ENCODE measurements around the gene JKAMP.

JKAMP gene

DNA sequence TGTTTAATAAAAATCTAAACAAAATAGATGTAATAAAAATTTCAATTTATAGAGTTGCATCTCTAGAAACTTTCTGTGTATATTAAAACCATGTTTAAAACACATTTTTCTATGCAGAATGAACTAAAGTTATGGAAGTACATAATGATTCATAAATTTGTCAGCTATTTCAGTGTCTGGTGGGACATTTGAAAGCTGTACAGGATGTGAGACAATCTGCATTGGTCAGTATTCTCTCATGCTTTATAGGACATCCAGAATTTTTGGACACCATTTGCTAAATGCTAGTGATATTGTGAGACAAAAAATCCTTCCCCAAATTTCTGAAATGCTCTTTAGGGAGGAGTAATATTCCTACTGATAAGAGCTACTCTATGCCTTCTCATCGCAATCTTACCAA is 32.5 kb upstream of the JKAMP start:
- H3K79me2 ChIP-seq (ENCODE audit: low read length), result no peaks in the 10 kb centered on the region
- no peak overlapping the region for H2AFZ ChIP-seq (ENCODE audit: low read length)
- no peaks in the 10 kb centered on the region for H3K9me2 ChIP-seq (replicated peaks; ENCODE audit: insufficient read depth, low read length)

DNA sequence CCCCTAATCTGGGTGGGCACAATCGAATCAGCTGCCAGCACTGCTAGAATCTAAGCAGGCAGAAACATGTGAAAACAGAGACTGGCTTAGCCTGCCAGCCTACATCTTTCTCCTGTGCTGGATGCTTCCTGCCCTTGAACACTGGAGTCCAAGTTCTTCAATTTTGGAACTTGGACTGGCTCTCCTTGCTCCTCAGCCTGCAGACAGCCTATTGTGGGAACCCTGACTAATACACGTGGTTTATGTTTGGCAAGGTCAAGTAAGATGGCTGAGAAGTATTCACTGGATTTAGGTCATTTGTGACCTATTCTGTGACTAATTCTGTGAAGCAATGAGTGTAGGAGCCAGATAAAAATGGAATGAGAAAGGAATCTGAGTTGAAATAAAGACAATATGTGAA is 30.2 kb upstream of the JKAMP start:
- H3K36me3 ChIP-seq (replicated peaks; ENCODE audit: insufficient read depth, low read length), result no peaks in the 10 kb centered on the region

More for the DNA sequence above, 32.5 kb upstream of the JKAMP start:
- Histone ChIP-seq H3K4me2 (ENCODE audit: low read depth, low read length) (no peak overlapping the region), H3K4me3 (ENCODE audit: low read length) (no peak overlapping the region), H3K4me1 (ENCODE audit: low read length) (no peaks in the 10 kb centered on the region), H4K20me1 (ENCODE audit: insufficient read depth, low read length) (no peaks in the 10 kb centered on the region), H3K9ac (ENCODE audit: low read length) (no peak overlapping the region), H3K27me3 (replicated peaks; ENCODE audit: insufficient read depth, low read length) (no peaks in the 10 kb centered on the region), H3K36me3 (replicated peaks; ENCODE audit: insufficient read depth, low read length) (no peaks in the 10 kb centered on the region), H3K9me3 (replicated peaks; ENCODE audit: insufficient read depth, low read length) (no peaks in the 10 kb centered on the region), H3F3A (ENCODE audit: insufficient read depth, low read length) (no peaks in the 10 kb centered on the region), H3K27ac (ENCODE audit: low read length) (no peak overlapping the region)
- DNase-seq, result no peak
- TF ChIP-seq EZH2phosphoT487 (IDR thresholded peaks at IDR 0.05; ENCODE audit: low read length), result no peak
- TF ChIP-seq, protein P1, sequence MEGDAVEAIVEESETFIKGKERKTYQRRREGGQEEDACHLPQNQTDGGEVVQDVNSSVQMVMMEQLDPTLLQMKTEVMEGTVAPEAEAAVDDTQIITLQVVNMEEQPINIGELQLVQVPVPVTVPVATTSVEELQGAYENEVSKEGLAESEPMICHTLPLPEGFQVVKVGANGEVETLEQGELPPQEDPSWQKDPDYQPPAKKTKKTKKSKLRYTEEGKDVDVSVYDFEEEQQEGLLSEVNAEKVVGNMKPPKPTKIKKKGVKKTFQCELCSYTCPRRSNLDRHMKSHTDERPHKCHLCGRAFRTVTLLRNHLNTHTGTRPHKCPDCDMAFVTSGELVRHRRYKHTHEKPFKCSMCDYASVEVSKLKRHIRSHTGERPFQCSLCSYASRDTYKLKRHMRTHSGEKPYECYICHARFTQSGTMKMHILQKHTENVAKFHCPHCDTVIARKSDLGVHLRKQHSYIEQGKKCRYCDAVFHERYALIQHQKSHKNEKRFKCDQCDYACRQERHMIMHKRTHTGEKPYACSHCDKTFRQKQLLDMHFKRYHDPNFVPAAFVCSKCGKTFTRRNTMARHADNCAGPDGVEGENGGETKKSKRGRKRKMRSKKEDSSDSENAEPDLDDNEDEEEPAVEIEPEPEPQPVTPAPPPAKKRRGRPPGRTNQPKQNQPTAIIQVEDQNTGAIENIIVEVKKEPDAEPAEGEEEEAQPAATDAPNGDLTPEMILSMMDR (IDR thresholded peaks at IDR 0.05; ENCODE audit: low read length), result no peak
- no peak for TF ChIP-seq EZH2 (optimal IDR thresholded peaks at IDR 0.05; ENCODE audit: low read depth, low read length)

DNA sequence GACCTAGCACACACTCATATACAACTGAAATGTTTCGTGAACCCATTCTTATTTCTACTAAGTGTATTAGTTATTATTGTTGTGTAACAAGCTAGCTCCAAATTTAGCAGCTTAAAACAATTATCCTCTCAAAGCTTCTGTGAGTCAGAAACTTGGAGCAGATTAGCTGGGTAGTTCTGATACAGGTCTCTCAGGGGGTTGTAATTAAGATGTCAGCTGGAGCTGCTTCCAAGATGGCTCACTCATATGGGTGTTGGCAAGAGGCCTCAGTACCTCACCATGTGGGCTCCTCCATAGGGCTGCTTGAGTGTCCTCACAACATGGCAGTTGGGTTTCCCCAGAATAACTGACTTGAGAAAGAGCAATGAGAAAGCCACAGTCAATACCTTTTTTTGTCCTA is 28.9 kb upstream of the JKAMP start:
- Histone ChIP-seq H2AFZ (ENCODE audit: low read length) (no peak overlapping the region), H3K9me3 (replicated peaks; ENCODE audit: insufficient read depth, low read length) (no peaks in the 10 kb centered on the region), H3F3A (ENCODE audit: insufficient read depth, low read length) (no peaks in the 10 kb centered on the region), H3K27me3 (replicated peaks; ENCODE audit: insufficient read depth, low read length) (no peaks in the 10 kb centered on the region), H3K36me3 (replicated peaks; ENCODE audit: insufficient read depth, low read length) (no peaks in the 10 kb centered on the region), H4K20me1 (ENCODE audit: insufficient read depth, low read length) (no peaks in the 10 kb centered on the region), H3K27ac (ENCODE audit: low read length) (no peak overlapping the region), H3K4me1 (ENCODE audit: low read length) (no peaks in the 10 kb centered on the region), H3K4me3 (ENCODE audit: low read length) (no peak overlapping the region), H3K79me2 (ENCODE audit: low read length) (no peaks in the 10 kb centered on the region), H3K4me2 (ENCODE audit: low read depth, low read length) (no peak overlapping the region), H3K9me2 (replicated peaks; ENCODE audit: insufficient read depth, low read length) (no peaks in the 10 kb centered on the region), H3K9ac (ENCODE audit: low read length) (no peak overlapping the region)
- TF ChIP-seq EZH2 (optimal IDR thresholded peaks at IDR 0.05; ENCODE audit: low read depth, low read length) (no peak), EZH2phosphoT487 (IDR thresholded peaks at IDR 0.05; ENCODE audit: low read length) (no peak)
- TF ChIP-seq, protein P1 (IDR thresholded peaks at IDR 0.05; ENCODE audit: low read length), result no peak
- no peak for DNase-seq

More for the DNA sequence above, 30.2 kb upstream of the JKAMP start:
- no peaks in the 10 kb centered on the region for H3F3A ChIP-seq (ENCODE audit: insufficient read depth, low read length)
- H3K9ac ChIP-seq (ENCODE audit: low read length), result no peak overlapping the region
- no peak overlapping the region for H2AFZ ChIP-seq (ENCODE audit: low read length)
- TF ChIP-seq EZH2 (optimal IDR thresholded peaks at IDR 0.05; ENCODE audit: low read depth, low read length) (no peak), EZH2phosphoT487 (IDR thresholded peaks at IDR 0.05; ENCODE audit: low read length) (no peak)
- TF ChIP-seq, protein P1 (IDR thresholded peaks at IDR 0.05; ENCODE audit: low read length), result no peak
- no peaks in the 10 kb centered on the region for H4K20me1 ChIP-seq (ENCODE audit: insufficient read depth, low read length)
- H3K27ac ChIP-seq (ENCODE audit: low read length), result no peak overlapping the region
- no peaks in the 10 kb centered on the region for H3K27me3 ChIP-seq (replicated peaks; ENCODE audit: insufficient read depth, low read length)
- H3K4me2 ChIP-seq (ENCODE audit: low read depth, low read length), result no peak overlapping the region
- H3K4me3 ChIP-seq (ENCODE audit: low read length), result no peak overlapping the region
- DNase-seq, result no peak
- H3K79me2 ChIP-seq (ENCODE audit: low read length), result no peaks in the 10 kb centered on the region
- H3K9me2 ChIP-seq (replicated peaks; ENCODE audit: insufficient read depth, low read length), result no peaks in the 10 kb centered on the region
- H3K4me1 ChIP-seq (ENCODE audit: low read length), result no peaks in the 10 kb centered on the region
- H3K9me3 ChIP-seq (replicated peaks; ENCODE audit: insufficient read depth, low read length), result no peaks in the 10 kb centered on the region
